Activated CD8-positive, alpha-beta memory T cell treated with anti-CD3 and anti-CD28 coated beads, Interleukin-2, amount 10 ng/mL, durations not matched to agents 7 days and 5 days (primary cell): ENCODE data around the gene SCCPDH. TPM values are rescaled to one million over a fixed set of nuclear protein-coding genes. Genes with fewer than 3 reads are reported as not detected.
"Not testable (repeated sequence)": the region's sequence is repeated elsewhere in the genome, so short reads cannot be mapped to it uniquely, and the experiment has no call there.

ENCODE experiments used
- ATAC-seq: fragments of 150-1000 bp; cut with Tn5 transposase; one replicate; pipeline ENCODE4 v1.10.0; 2021; ENCODE audit warnings: moderate library complexity
- CTCF ChIA-PET: fragments of 350-600 bp; sonication (Branson Sonifier 250); formaldehyde crosslinking; loops from one replicate; lab custom pipeline; 2021; ENCODE audit warnings: antibody characterized with exemption; lab: Charles Lee
- DNase-seq: peaks from one replicate; pipeline ENCODE4 v3.0.0-alpha.2; 2020
- H3K27ac Mint-ChIP-seq: one replicate; pipeline ENCODE4 v1.8.0; 2021; ENCODE audit warnings: mild to moderate bottlenecking, mixed read lengths
- H3K27me3 Mint-ChIP-seq: one replicate; pipeline ENCODE4 v1.8.0; 2021; ENCODE audit warnings: mixed read lengths
- H3K36me3 Mint-ChIP-seq: one replicate; pipeline ENCODE4 v1.8.0; 2021; ENCODE audit warnings: mild to moderate bottlenecking, mixed read lengths
- H3K4me1 Mint-ChIP-seq: one replicate; pipeline ENCODE4 v1.8.0; 2021; ENCODE audit warnings: mixed read lengths
- H3K4me3 Mint-ChIP-seq: one replicate; pipeline ENCODE4 v1.8.0; 2021; ENCODE audit warnings: mild to moderate bottlenecking, moderate library complexity, mixed read lengths
- H3K9me3 Mint-ChIP-seq: one replicate; pipeline ENCODE4 v1.8.0; 2022; ENCODE audit warnings: low read depth, mixed read lengths
- total RNA-seq, 2 experiments: library from RNA; stranded (reverse); gene quantifications; one replicate each; pipeline ENCODE4 v1.2.3, GENCODE V29; 2021

SCCPDH gene
- total RNA-seq, 2 experiments from 2014 or later, result 15.2 to 24.8 TPM

GRCh38 chr1:246691622-246692495, 32.4 kb upstream of the SCCPDH start:
- Mint-ChIP-seq H3K9me3 (peaks cover 2% of the 10 kb centered on the region), H3K36me3 (peaks cover 4% of the 10 kb centered on the region), H3K4me3 (no peak overlapping the region), H3K27me3 (no peaks in the 10 kb centered on the region), H3K27ac (no peak overlapping the region), H3K4me1 (peaks cover 5% of the 10 kb centered on the region)
- ATAC-seq (no peak), DNase-seq (no peak)
- CTCF ChIA-PET, result no interaction called here

- not testable (repeated sequence) for H3K27me3 Mint-ChIP-seq, H3K9me3 Mint-ChIP-seq, H3K27ac Mint-ChIP-seq, DNase-seq, H3K4me3 Mint-ChIP-seq, ATAC-seq, H3K36me3 Mint-ChIP-seq
- CTCF ChIA-PET, result interaction anchor here (1.8 kb wide), 1 partner anchor 196 kb away, joined by 6 read pairs; no protein-coding TSS in a partner anchor
- peaks cover 16% of the 10 kb centered on the region for H3K4me1 Mint-ChIP-seq
These were observed 29.9 kb upstream of the SCCPDH start for GRCh38 chr1:246694213-246694895.

- no peak for ATAC-seq
- no peak for DNase-seq
- Mint-ChIP-seq H3K27me3 (no peaks in the 10 kb centered on the region), H3K36me3 (peaks cover 4% of the 10 kb centered on the region), H3K4me3 (no peak overlapping the region), H3K9me3 (peaks cover 2% of the 10 kb centered on the region), H3K27ac (no peak overlapping the region), H3K4me1 (peaks cover 16% of the 10 kb centered on the region)
- CTCF ChIA-PET, result interaction anchor here (0.8 to 1.8 kb wide), 2 partner anchors 157 to 197 kb away, joined by 3 to 6 read pairs; no protein-coding TSS in a partner anchor
These were observed 29.1 kb upstream of the SCCPDH start for GRCh38 chr1:246695136-246695535.

- CTCF ChIA-PET, result interaction anchor here (0.8 to 1.8 kb wide), 2 partner anchors 158 to 198 kb away, joined by 3 to 6 read pairs; no protein-coding TSS in a partner anchor
- peaks cover 2% of the 10 kb centered on the region for H3K9me3 Mint-ChIP-seq
These were observed 28.5 kb upstream of the SCCPDH start for GRCh38 chr1:246695666-246696065.

GRCh38 chr1:246698466-246699094, 25.6 kb upstream of the SCCPDH start:
- peaks cover 16% of the 10 kb centered on the region for H3K4me1 Mint-ChIP-seq
- H3K9me3 Mint-ChIP-seq, result no peaks in the 10 kb centered on the region
- H3K36me3 Mint-ChIP-seq, result no peaks in the 10 kb centered on the region
- CTCF ChIA-PET, result interaction anchor here (1.2 kb wide), 1 partner anchor 201 kb away, joined by 3 read pairs; no protein-coding TSS in a partner anchor
- DNase-seq (no peak), ATAC-seq (no peak)
- H3K27ac Mint-ChIP-seq, result peak overlapping the region; percentile 65
- H3K27me3 Mint-ChIP-seq, result peaks cover 1% of the 10 kb centered on the region
- H3K4me3 Mint-ChIP-seq, result peak overlapping the region; percentile 37

More at GRCh38 chr1:246695666-246696065, 28.5 kb upstream of the SCCPDH start:
- no peak for ATAC-seq
- Mint-ChIP-seq H3K36me3 (peaks cover 4% of the 10 kb centered on the region), H3K27ac (no peak overlapping the region), H3K4me1 (peaks cover 16% of the 10 kb centered on the region), H3K4me3 (no peak overlapping the region), H3K27me3 (no peaks in the 10 kb centered on the region)
- no peak for DNase-seq

- CTCF ChIA-PET, result interaction anchor here (0.7 to 1.9 kb wide), 3 partner anchors 11 to 202 kb away, joined by 4 to 5 read pairs (median 5); no protein-coding TSS in a partner anchor
- peak overlapping the region; percentile 65 for H3K27ac Mint-ChIP-seq
- peaks cover 8% of the 10 kb centered on the region for H3K27me3 Mint-ChIP-seq
- no peaks in the 10 kb centered on the region for H3K9me3 Mint-ChIP-seq
- H3K36me3 Mint-ChIP-seq, result no peaks in the 10 kb centered on the region
- H3K4me3 Mint-ChIP-seq, result peak overlapping the region; percentile 37
- peaks cover 16% of the 10 kb centered on the region for H3K4me1 Mint-ChIP-seq
- ATAC-seq, result peak; percentile 97
- peak; percentile 92 for DNase-seq
These were observed 25.0 kb upstream of the SCCPDH start for GRCh38 chr1:246699095-246699735.

- CTCF ChIA-PET, result no interaction called here
- Mint-ChIP-seq H3K4me3 (no peak overlapping the region), H3K4me1 (peaks cover 20% of the 10 kb centered on the region), H3K36me3 (no peaks in the 10 kb centered on the region), H3K27me3 (peaks cover 8% of the 10 kb centered on the region), H3K27ac (no peak overlapping the region), H3K9me3 (no peaks in the 10 kb centered on the region)
- DNase-seq (no peak), ATAC-seq (no peak)
These were observed 20.6 kb upstream of the SCCPDH start for GRCh38 chr1:246703581-246703980.

GRCh38 chr1:246705368-246705767, 18.8 kb upstream of the SCCPDH start:
- ATAC-seq, result no peak
- no peak for DNase-seq
- Mint-ChIP-seq H3K27me3 (peaks cover 8% of the 10 kb centered on the region), H3K9me3 (peaks cover 5% of the 10 kb centered on the region), H3K4me1 (peaks cover 24% of the 10 kb centered on the region), H3K27ac (no peak overlapping the region), H3K4me3 (no peak overlapping the region), H3K36me3 (no peaks in the 10 kb centered on the region)
- CTCF ChIA-PET, result interaction anchor here (0.6 kb wide), 1 partner anchor 422 kb away, joined by 3 read pairs; no protein-coding TSS in a partner anchor

- DNase-seq (no peak), ATAC-seq (no peak)
- Mint-ChIP-seq H3K4me3 (no peak overlapping the region), H3K36me3 (no peaks in the 10 kb centered on the region), H3K27ac (no peak overlapping the region), H3K4me1 (peaks cover 24% of the 10 kb centered on the region), H3K27me3 (peaks cover 8% of the 10 kb centered on the region), H3K9me3 (peaks cover 5% of the 10 kb centered on the region)
- CTCF ChIA-PET, result interaction anchor here (1.1 to 1.3 kb wide), 3 partner anchors 16 to 210 kb away, joined by 3 to 5 read pairs (median 4); partner anchors contain the start of gene SCCPDH
These were observed 16.0 kb upstream of the SCCPDH start for GRCh38 chr1:246708166-246708565.

GRCh38 chr1:246709196-246709595, 15.0 kb upstream of the SCCPDH start:
- no peaks in the 10 kb centered on the region for H3K36me3 Mint-ChIP-seq
- DNase-seq (no peak), ATAC-seq (no peak)
- H3K27me3 Mint-ChIP-seq, result peaks cover 3% of the 10 kb centered on the region
- H3K9me3 Mint-ChIP-seq, result peaks cover 5% of the 10 kb centered on the region
- no peak overlapping the region for H3K27ac Mint-ChIP-seq
- H3K4me3 Mint-ChIP-seq, result no peak overlapping the region
- CTCF ChIA-PET, result interaction anchor here (0.8 kb wide), 1 partner anchor 46 kb away, joined by 4 read pairs; no protein-coding TSS in a partner anchor
- H3K4me1 Mint-ChIP-seq, result peaks cover 24% of the 10 kb centered on the region

- CTCF ChIA-PET, result no interaction called here
- Mint-ChIP-seq H3K4me1 (peaks cover 24% of the 10 kb centered on the region), H3K4me3 (no peak overlapping the region), H3K9me3 (peaks cover 5% of the 10 kb centered on the region), H3K27ac (no peak overlapping the region), H3K36me3 (no peaks in the 10 kb centered on the region), H3K27me3 (peaks cover 3% of the 10 kb centered on the region)
- ATAC-seq (no peak), DNase-seq (no peak)
These were observed 14.4 kb upstream of the SCCPDH start for GRCh38 chr1:246709835-246710234.

GRCh38 chr1:246711548-246712003, 12.6 kb upstream of the SCCPDH start:
- ATAC-seq (no peak), DNase-seq (no peak)
- CTCF ChIA-PET, result no interaction called here
- Mint-ChIP-seq H3K36me3 (no peaks in the 10 kb centered on the region), H3K27me3 (peaks cover 12% of the 10 kb centered on the region), H3K9me3 (peaks cover 5% of the 10 kb centered on the region), H3K4me1 (peaks cover 21% of the 10 kb centered on the region), H3K27ac (no peak overlapping the region), H3K4me3 (no peak overlapping the region)
